Tibial nerve (tissue), 4 donors: ENCODE data around the gene ZNF777.

Source experiments
- CTCF ChIP-seq, 5 experiments: fragments of 200-600 bp in 3 of 5; fragments of 450-650 bp in 2 of 5; sonication (generic) in 3 of 5; IDR thresholded peaks; one replicate each; pipeline ENCODE4 v1.5.1; 2016 to 2019; ENCODE audit warnings: antibody characterized with exemption in 5 of 5, mild to moderate bottlenecking in 3 of 5, moderate library complexity in 2 of 5
- EP300 ChIP-seq, 2 donors: sonication (generic); formaldehyde crosslinking; IDR thresholded peaks; one replicate each; pipeline ENCODE4 v1.6.1; 2017; ENCODE audit warnings: antibody characterized with exemption in 2 of 2, mild to moderate bottlenecking in 1 of 2

- no peak for TF ChIP-seq CTCF (IDR thresholded peaks at IDR 0.05)
- no peak for TF ChIP-seq EP300 (IDR thresholded peaks at IDR 0.05)
Measured at GRCh38 chr7:149440222-149440621, 20.6 kb downstream of the ZNF777 start.
